Activated CD8-positive, alpha-beta memory T cell treated with anti-CD3 and anti-CD28 coated beads for 48 hours (primary cell): ENCODE results near the gene KIF23.
"Not testable (repeated sequence)": the region's sequence is repeated elsewhere in the genome, so short reads cannot be mapped to it uniquely, and the experiment has no call there.

Experiments used
- DNase-seq, 3 experiments: peaks; one replicate each; pipeline ENCODE4 v3.0.0-alpha.2; 2020; ENCODE audit warnings: low read depth in 2 of 3, low spot score in 2 of 3

The KIF23 gene

GRCh38 chr15:69434679-69435078 lies 20.5 kb downstream of the KIF23 start:
- no peak for DNase-seq

- DNase-seq: no peak
Measured at GRCh38 chr15:69435985-69436384, 21.8 kb downstream of the KIF23 start.

- DNase-seq: no peak
Measured at GRCh38 chr15:69436951-69437350, 22.8 kb downstream of the KIF23 start.

- DNase-seq: no peak
Measured at GRCh38 chr15:69439623-69440022, 25.5 kb downstream of the KIF23 start.

GRCh38 chr15:69443032-69443611 lies 29.0 kb downstream of the KIF23 start:
- DNase-seq: no peak

- DNase-seq: no peak
Measured at GRCh38 chr15:69444686-69445085, 30.5 kb downstream of the KIF23 start.

- DNase-seq: no peak
Measured at GRCh38 chr15:69446953-69447352, 32.8 kb downstream of the KIF23 start.

GRCh38 chr15:69450221-69450620 lies 36.1 kb downstream of the KIF23 start:
- DNase-seq: not testable (repeated sequence)

- no peak for DNase-seq
Measured at GRCh38 chr15:69450968-69451695, 37.0 kb downstream of the KIF23 start.

GRCh38 chr15:69451951-69452691 lies 38.0 kb downstream of the KIF23 start:
- no peak for DNase-seq

- DNase-seq: peak; percentile 85 to 92 (median 88)
Measured at GRCh38 chr15:69452692-69453521, 38.8 kb downstream of the KIF23 start, which contains the start of gene RPLP1. RPLP1 (plus strand) TSS chr15:69452818; CDS start chr15:69452949, 131 bp downstream.

GRCh38 chr15:69454953-69455352 lies 40.8 kb downstream of the KIF23 start:
- no peak for DNase-seq

- no peak for DNase-seq
Measured at GRCh38 chr15:69456208-69457166, 42.3 kb downstream of the KIF23 start.

- DNase-seq: no peak
Measured at GRCh38 chr15:69457304-69458280, 43.4 kb downstream of the KIF23 start.

GRCh38 chr15:69459066-69459465 lies 44.9 kb downstream of the KIF23 start:
- DNase-seq: no peak

GRCh38 chr15:69460481-69460880 lies 46.3 kb downstream of the KIF23 start:
- no peak for DNase-seq

GRCh38 chr15:69462030-69462492 lies 47.9 kb downstream of the KIF23 start:
- DNase-seq: no peak

GRCh38 chr15:69462493-69463181 lies 48.5 kb downstream of the KIF23 start:
- peak; percentile 70 to 83 (median 82) for DNase-seq
